ENCODE data around the gene SPATA19. TPM values are rescaled to one million over a fixed set of nuclear protein-coding genes. Genes with fewer than 3 reads are reported as not detected.

SPATA19 gene
- total RNA-seq, 1 donor from 2014 or later = not detected

GRCh38 chr11:133842730-133843129, 2.6 kb downstream of the SPATA19 start:
- H3K4me3 Mint-ChIP-seq = no peak overlapping the region
- no peaks in the 10 kb centered on the region for H3K4me1 Mint-ChIP-seq (ENCODE audit: unreplicated experiment)
- no peak for DNase-seq (ENCODE audit: extremely low spot score, unreplicated experiment)
- H3K27me3 Mint-ChIP-seq = peaks cover 13% of the 10 kb centered on the region
- no peaks in the 10 kb centered on the region for H3K36me3 Mint-ChIP-seq
- no peaks in the 10 kb centered on the region for H3K9me3 Mint-ChIP-seq
- peak overlapping the region; percentile 82 for H3K27ac Mint-ChIP-seq
- no peak for TF ChIP-seq CTCF (conservative IDR thresholded peaks at IDR 0.05)

GRCh38 chr11:133842053-133842452, 3.3 kb downstream of the SPATA19 start:
- Mint-ChIP-seq H3K27ac (peak overlapping the region; percentile 82), H3K36me3 (no peaks in the 10 kb centered on the region), H3K4me3 (no peak overlapping the region), H3K9me3 (no peaks in the 10 kb centered on the region), H3K27me3 (peaks cover 13% of the 10 kb centered on the region), H3K4me1 (ENCODE audit: unreplicated experiment) (no peaks in the 10 kb centered on the region)
- TF ChIP-seq CTCF (conservative IDR thresholded peaks at IDR 0.05) = no peak
- peak; percentile 52 for DNase-seq (ENCODE audit: extremely low spot score, unreplicated experiment)

GRCh38 chr11:133841279-133842043, 3.9 kb downstream of the SPATA19 start:
- no peak for TF ChIP-seq CTCF (conservative IDR thresholded peaks at IDR 0.05)
- no peak for DNase-seq (ENCODE audit: extremely low spot score, unreplicated experiment)
- Mint-ChIP-seq H3K4me1 (ENCODE audit: unreplicated experiment) (no peaks in the 10 kb centered on the region), H3K27me3 (peaks cover 13% of the 10 kb centered on the region), H3K9me3 (no peaks in the 10 kb centered on the region), H3K4me3 (no peak overlapping the region), H3K36me3 (no peaks in the 10 kb centered on the region), H3K27ac (peak overlapping the region; percentile 82)

- Mint-ChIP-seq H3K4me3 (no peak overlapping the region), H3K36me3 (no peaks in the 10 kb centered on the region), H3K27me3 (peaks cover 16% of the 10 kb centered on the region), H3K27ac (no peak overlapping the region), H3K4me1 (ENCODE audit: unreplicated experiment) (no peaks in the 10 kb centered on the region), H3K9me3 (no peaks in the 10 kb centered on the region)
- no peak for TF ChIP-seq CTCF (conservative IDR thresholded peaks at IDR 0.05)
- DNase-seq (ENCODE audit: extremely low spot score, unreplicated experiment) = no peak
These were observed 4.8 kb downstream of the SPATA19 start for GRCh38 chr11:133840479-133840941.

GRCh38 chr11:133835593-133836548, 9.4 kb downstream of the SPATA19 start:
- H3K36me3 Mint-ChIP-seq = no peaks in the 10 kb centered on the region
- no peak for TF ChIP-seq CTCF (conservative IDR thresholded peaks at IDR 0.05)
- H3K4me1 Mint-ChIP-seq (ENCODE audit: unreplicated experiment) = peaks cover 3% of the 10 kb centered on the region
- H3K27me3 Mint-ChIP-seq = peaks cover 12% of the 10 kb centered on the region
- no peaks in the 10 kb centered on the region for H3K9me3 Mint-ChIP-seq
- no peak overlapping the region for H3K27ac Mint-ChIP-seq
- H3K4me3 Mint-ChIP-seq = no peak overlapping the region
- DNase-seq (ENCODE audit: extremely low spot score, unreplicated experiment) = no peak
